Hepatocyte (in vitro differentiated cells): ENCODE results near the gene OSBP2. TPM values are rescaled to one million over a fixed set of nuclear protein-coding genes. Genes with fewer than 3 reads are reported as not detected.

Experiments used
- DNase-seq: peaks from one replicate; pipeline ENCODE4 v3.0.0-alpha.2; 2016; ENCODE audit warnings: low spot score
- H2AFZ ChIP-seq: fragments of 200-600 bp; sonication (generic); 2 replicates; pipeline ENCODE4 v1.6.0; 2016; ENCODE audit warnings: antibody characterized with exemption, mild to moderate bottlenecking
- H3K27ac ChIP-seq: fragments of 200-600 bp; sonication (generic); 2 replicates; pipeline ENCODE4 v1.5.1; 2016; ENCODE audit warnings: mild to moderate bottlenecking
- H3K27me3 ChIP-seq: fragments of 200-600 bp; sonication (generic); 2 replicates; pipeline ENCODE4 v1.6.1; 2016
- H3K36me3 ChIP-seq: fragments of 200-600 bp; sonication (generic); replicated peaks from 2 replicates; pipeline ENCODE4 v1.5.1; 2016; ENCODE audit warnings: low read depth; ENCODE audit not compliant: insufficient read depth
- H3K4me1 ChIP-seq: fragments of 200-600 bp; sonication (generic); 2 replicates; pipeline ENCODE4 v1.5.1; 2016; ENCODE audit warnings: mild to moderate bottlenecking, moderate library complexity; ENCODE audit not compliant: insufficient read depth
- H3K4me2 ChIP-seq: fragments of 200-600 bp; sonication (generic); 2 replicates; pipeline ENCODE4 v1.6.0; 2016
- H3K4me3 ChIP-seq: fragments of 200-600 bp; sonication (generic); 2 replicates; pipeline ENCODE4 v1.5.1; 2016; ENCODE audit warnings: mild to moderate bottlenecking
- H3K79me2 ChIP-seq: fragments of 200-600 bp; sonication (generic); 2 replicates; pipeline ENCODE4 v1.6.0; 2017; ENCODE audit warnings: mild to moderate bottlenecking
- H3K9me2 ChIP-seq: fragments of 200-600 bp; sonication (generic); replicated peaks from 2 replicates; pipeline ENCODE4 v1.6.0; 2017; ENCODE audit warnings: mild to moderate bottlenecking; ENCODE audit not compliant: insufficient read depth
- H3K9me3 ChIP-seq: fragments of 200-600 bp; sonication (generic); 2 replicates; pipeline ENCODE4 v1.5.1; 2016; ENCODE audit warnings: low read depth, mild to moderate bottlenecking
- H4K20me1 ChIP-seq: fragments of 200-600 bp; sonication (generic); 2 replicates; pipeline ENCODE4 v1.6.0; 2016; ENCODE audit warnings: mild to moderate bottlenecking; ENCODE audit not compliant: insufficient read depth, poor library complexity, severe bottlenecking
- EZH2 ChIP-seq: fragments of 200-600 bp; sonication (generic); IDR thresholded peaks from 2 replicates; pipeline ENCODE4 v1.6.1; 2016; ENCODE audit warnings: antibody characterized with exemption, mild to moderate bottlenecking, borderline replicate concordance
- EZH2phosphoT487 ChIP-seq: fragments of 200-600 bp; sonication (generic); IDR thresholded peaks from one replicate; pipeline ENCODE4 v1.6.1; 2018; ENCODE audit warnings: antibody characterized with exemption, mild to moderate bottlenecking, low read depth, moderate library complexity; ENCODE audit not compliant: unreplicated experiment, severe bottlenecking
- WGBS: methylation state at CpG from one replicate; pipeline ENCODE4 v1.1.6; 2016; ENCODE audit warnings: low lambda C conversion rate; ENCODE audit errors: missing lambda C conversion rate; 5-methylcytosine and 5-hydroxymethylcytosine counted together
- polyA plus RNA-seq: library from polyadenylated mRNA; unstranded; fragments of >200 nt; fragmentation: Nextera tagmentation; extraction: Ambion mirVana; gene quantifications from 2 replicates; pipeline ENCODE4 v1.2.1, GENCODE V29; 2016
- total RNA-seq: library from RNA; depleted of rRNA; stranded (reverse); fragments of >200 nt; gene quantifications from 2 replicates; pipeline ENCODE4 v1.2.3, GENCODE V29; 2014
- TF ChIP-seq, protein P1 (sequence below): fragments of 200-600 bp; sonication (generic); IDR thresholded peaks from 2 replicates; pipeline ENCODE4 v1.5.1; 2016; ENCODE audit warnings: antibody characterized with exemption, mild to moderate bottlenecking; ENCODE audit not compliant: poor library complexity

OSBP2 gene
- total and polyA plus RNA-seq, 2 experiments from 2014 or later = 23.0 to 25.5 TPM

- DNase-seq = no peak
- H2AFZ ChIP-seq = no peak overlapping the region
- no peaks in the 10 kb centered on the region for H4K20me1 ChIP-seq
- no peaks in the 10 kb centered on the region for H3K36me3 ChIP-seq
- WGBS = 90% methylated on average over 6 of the region's 6 CpGs
- H3K4me3 ChIP-seq = no peak overlapping the region
- H3K79me2 ChIP-seq = no peaks in the 10 kb centered on the region
- no peaks in the 10 kb centered on the region for H3K9me2 ChIP-seq
- no peaks in the 10 kb centered on the region for H3K27me3 ChIP-seq
- no peak overlapping the region for H3K27ac ChIP-seq
- no peak overlapping the region for H3K4me2 ChIP-seq
- TF ChIP-seq EZH2phosphoT487 = no peak
- TF ChIP-seq EZH2 = no peak
- TF ChIP-seq, protein P1, sequence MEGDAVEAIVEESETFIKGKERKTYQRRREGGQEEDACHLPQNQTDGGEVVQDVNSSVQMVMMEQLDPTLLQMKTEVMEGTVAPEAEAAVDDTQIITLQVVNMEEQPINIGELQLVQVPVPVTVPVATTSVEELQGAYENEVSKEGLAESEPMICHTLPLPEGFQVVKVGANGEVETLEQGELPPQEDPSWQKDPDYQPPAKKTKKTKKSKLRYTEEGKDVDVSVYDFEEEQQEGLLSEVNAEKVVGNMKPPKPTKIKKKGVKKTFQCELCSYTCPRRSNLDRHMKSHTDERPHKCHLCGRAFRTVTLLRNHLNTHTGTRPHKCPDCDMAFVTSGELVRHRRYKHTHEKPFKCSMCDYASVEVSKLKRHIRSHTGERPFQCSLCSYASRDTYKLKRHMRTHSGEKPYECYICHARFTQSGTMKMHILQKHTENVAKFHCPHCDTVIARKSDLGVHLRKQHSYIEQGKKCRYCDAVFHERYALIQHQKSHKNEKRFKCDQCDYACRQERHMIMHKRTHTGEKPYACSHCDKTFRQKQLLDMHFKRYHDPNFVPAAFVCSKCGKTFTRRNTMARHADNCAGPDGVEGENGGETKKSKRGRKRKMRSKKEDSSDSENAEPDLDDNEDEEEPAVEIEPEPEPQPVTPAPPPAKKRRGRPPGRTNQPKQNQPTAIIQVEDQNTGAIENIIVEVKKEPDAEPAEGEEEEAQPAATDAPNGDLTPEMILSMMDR = no peak
- H3K9me3 ChIP-seq = no peaks in the 10 kb centered on the region
- H3K4me1 ChIP-seq = no peaks in the 10 kb centered on the region
Observed at GRCh38 chr22:30891781-30892180, 197.1 kb downstream of the OSBP2 start.

DNA sequence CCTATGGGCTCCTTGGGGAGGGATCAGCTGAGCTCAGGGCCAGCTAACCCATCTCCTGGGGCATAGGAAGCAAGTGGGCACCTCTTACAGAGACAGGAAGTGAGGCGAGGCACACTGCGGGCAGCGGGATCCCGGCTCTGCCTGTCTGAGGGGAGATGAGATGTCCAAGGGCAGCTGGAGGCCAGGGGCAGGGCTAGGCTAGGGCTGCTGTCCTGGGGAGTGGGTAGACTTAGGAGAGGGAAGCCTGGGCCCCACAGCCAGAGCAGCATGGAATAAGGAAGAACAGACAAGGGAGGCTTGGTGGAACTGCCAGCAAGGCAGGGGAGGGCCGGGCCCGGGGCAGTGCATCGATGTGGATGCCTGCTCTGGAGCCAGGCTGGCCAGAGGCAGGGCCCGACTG is 197.6 kb downstream of the OSBP2 start:
- TF ChIP-seq, protein P1 = no peak
- no peak for TF ChIP-seq EZH2phosphoT487
- TF ChIP-seq EZH2 = no peak
- no peaks in the 10 kb centered on the region for H3K27me3 ChIP-seq
- 96% methylated on average over 8 of the region's 8 CpGs for WGBS
- H3K79me2 ChIP-seq = no peaks in the 10 kb centered on the region
- H3K36me3 ChIP-seq = no peaks in the 10 kb centered on the region
- DNase-seq = no peak
- H3K27ac ChIP-seq = no peak overlapping the region
- H4K20me1 ChIP-seq = no peaks in the 10 kb centered on the region
- H3K4me1 ChIP-seq = no peaks in the 10 kb centered on the region
- no peak overlapping the region for H2AFZ ChIP-seq
- no peaks in the 10 kb centered on the region for H3K9me2 ChIP-seq
- H3K4me3 ChIP-seq = no peak overlapping the region
- H3K4me2 ChIP-seq = no peak overlapping the region
- H3K9me3 ChIP-seq = no peaks in the 10 kb centered on the region

- Histone ChIP-seq H3K27ac (no peak overlapping the region), H4K20me1 (no peaks in the 10 kb centered on the region), H3K9me3 (no peaks in the 10 kb centered on the region), H3K27me3 (no peaks in the 10 kb centered on the region), H3K4me2 (no peak overlapping the region), H3K9me2 (no peaks in the 10 kb centered on the region), H2AFZ (no peak overlapping the region), H3K4me3 (no peak overlapping the region), H3K36me3 (no peaks in the 10 kb centered on the region), H3K4me1 (no peaks in the 10 kb centered on the region), H3K79me2 (no peaks in the 10 kb centered on the region)
- TF ChIP-seq, protein P1 = no peak
- no peak for TF ChIP-seq EZH2phosphoT487
- TF ChIP-seq EZH2 = no peak
- DNase-seq = peak; percentile 3
- WGBS = 97% methylated on average over 5 of the region's 5 CpGs
Observed at GRCh38 chr22:30892731-30893221, 198.1 kb downstream of the OSBP2 start.
